CD4-positive, alpha-beta T cell treated with Interleukin-12 subunit alpha and Interleukin-12 subunit beta, for 1 hour (primary cell): ENCODE data around the gene CCDC83.

Experiments used
- DNase-seq: peaks from one replicate; pipeline ENCODE4 v3.0.0-alpha.2; 2020

Gene CCDC83

DNA sequence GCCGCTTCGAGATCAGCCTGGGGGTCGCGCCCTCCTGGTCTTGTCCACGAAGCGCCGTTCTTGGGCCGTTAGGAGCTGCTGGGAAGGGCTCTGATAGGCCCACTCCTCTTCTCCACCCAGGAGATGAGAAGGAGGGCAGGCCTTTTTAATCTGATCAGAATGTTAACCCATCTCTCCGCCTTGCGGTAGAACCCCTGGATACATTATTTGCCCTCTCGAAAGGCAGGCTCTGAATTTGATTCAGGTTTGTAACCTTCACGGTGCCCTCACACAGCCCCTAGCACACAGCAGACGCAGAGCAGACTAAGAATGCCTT lies at the start of gene CCDC83:
Gene CCDC83 (plus strand): TSS at position 43 of the 316 bp plus-strand sequence. CDS start 9,741 bp downstream, outside the sequence.
- DNase-seq, result no peak

DNA sequence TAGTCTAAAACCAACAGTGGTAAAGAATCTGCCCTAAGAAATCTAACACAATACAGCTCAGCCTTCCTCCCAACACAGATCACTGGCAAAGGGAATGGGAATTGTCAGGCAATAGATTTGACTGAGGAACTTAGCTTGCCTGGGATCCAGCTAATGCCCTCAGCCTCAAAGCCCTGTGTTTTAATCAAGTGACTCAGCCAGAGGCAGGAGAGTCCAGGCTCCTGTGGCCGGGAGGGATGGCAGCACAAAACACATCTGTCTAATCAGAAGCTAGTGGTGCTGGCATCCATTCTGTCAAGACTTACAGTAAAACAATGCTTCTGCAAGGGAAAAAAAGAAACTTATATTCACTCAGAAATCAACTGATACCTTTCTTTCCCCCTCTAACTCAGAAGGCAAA lies 49.8 kb upstream of the CCDC83 start:
- no peak for DNase-seq

DNA sequence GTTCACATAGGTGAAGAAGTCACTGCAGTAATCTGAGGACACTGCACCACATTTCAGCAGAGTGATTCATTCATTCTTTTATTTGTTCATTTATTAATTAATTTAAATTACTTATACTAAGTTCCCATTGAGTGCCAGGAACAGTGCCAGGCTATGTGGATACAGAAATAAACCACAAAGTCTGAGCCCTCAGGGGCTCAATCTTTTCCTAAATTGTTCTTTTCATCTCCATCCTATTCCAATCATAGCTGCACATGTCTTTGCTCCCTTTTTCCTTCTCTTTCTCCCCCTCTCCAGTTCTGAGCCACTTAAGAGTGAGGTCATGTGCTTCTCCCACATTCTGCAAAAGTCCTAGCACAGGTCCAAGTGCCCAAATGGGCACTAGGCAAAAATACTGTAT lies 49.2 kb upstream of the CCDC83 start:
- no peak for DNase-seq

DNA sequence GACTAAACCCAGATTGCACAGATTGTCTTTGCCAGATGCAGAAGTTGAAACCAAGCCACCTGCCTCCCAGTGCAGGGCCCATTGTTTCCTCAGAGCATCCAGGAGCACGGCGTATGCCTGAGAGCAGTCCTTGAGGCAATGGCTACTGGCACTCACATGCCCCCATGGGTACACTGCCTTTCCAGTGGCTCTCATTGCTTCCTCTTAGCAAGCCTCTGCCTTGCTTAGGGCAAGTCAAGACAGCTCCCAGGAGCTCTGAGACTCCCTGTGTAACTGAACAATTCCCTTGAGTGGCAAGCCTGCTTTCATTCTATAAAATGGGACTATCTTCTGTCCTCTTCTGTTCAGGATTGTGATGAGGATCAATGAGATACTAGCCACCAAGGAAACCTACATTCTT lies 48.3 kb upstream of the CCDC83 start:
- DNase-seq, result no peak

DNA sequence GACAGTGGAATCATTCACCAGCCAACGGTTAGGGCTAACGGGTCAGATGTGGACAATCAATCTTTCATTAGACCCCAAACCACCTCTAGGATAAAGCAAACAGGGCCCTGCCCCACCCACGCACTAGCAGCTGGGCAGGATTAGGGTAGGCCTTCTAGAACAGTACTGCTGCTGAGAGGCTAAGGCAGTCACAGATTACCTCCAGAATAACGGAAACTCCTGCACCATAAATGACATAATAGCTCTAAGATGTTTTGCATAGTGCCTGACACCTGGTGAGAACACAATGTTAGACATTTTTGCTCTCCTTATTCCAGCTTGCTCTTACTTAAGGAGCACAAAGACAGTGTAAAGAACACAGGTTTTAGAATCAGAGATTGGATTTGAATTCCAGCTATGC lies 46.0 kb upstream of the CCDC83 start:
- DNase-seq, result peak; percentile 34

DNA sequence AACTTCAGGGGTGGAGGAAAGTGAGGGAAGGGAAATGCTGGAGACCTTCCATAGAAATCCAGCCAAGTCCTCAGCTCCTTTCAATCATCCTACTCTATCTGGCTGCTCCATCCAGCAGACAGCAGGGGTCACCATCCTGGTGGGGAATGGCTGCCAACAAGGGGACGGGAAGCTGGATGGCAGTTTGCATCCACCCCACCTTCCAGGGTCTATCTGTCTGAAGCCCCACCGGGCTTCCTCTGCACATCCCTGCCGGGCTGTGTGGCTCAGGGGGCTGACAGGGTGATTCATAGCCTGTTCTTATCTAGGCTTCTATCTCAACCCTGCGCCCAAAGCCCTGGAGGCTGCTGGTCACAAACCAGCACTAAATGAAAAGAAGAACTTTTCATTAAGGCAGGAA lies 45.3 kb upstream of the CCDC83 start:
- DNase-seq, result peak; percentile 30

DNA sequence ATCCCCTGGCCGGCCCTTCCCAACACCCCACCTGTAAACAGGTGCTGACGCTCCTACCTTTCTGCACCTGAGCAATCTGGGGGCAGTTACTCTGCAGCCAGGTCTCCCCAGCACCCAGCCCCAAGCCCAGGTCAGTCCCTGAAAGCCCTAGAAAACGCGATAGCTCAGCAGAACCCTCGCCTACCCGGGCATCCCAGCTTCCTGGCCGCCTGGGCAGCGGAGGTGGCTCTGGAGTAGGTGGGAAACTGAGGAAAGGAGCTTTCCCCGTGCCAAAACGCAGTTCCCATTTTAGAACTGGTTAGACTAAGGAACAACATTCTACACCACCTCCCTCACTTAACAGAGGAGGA lies 44.7 kb upstream of the CCDC83 start:
- no peak for DNase-seq

DNA sequence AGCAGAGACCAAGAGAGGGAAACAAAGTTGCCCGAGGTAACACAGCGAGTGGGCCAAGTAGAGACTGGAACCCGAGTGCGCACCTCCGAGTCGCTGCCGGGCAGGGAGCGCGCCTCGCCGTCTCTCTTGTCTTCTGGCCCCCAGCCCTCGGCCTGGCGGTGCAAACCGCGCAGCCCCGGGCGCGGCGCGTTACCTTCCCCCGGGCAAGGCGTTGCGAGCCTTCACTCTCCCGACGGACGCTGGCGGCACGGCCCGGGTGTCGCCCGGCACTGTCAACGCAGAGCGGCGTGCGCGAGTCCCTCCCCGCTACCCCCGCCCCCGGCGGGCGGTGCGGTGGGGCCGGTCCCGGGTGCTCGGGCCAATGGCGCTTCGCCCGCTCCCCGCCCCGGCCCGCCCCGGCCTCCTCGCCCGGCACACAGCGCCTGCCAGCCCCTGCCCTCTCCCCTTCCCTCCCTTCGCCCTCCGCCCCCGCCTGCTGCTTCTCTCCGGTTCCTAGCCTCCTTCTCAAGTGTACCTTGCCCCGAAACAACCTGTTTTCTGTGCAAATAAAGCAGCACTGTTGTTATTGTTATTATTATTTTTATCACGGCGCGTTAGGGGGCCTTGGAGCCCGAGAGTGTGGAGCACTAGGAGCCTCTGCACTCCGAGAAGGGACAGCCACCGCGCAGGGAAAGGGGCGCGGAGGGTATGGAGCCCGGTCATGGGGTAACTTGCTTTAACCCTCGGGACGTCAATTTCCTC lies 44.1 kb upstream of the CCDC83 start, which contains the start of gene SYTL2:
Gene SYTL2 (minus strand): TSS at position 271 of the 741 bp plus-strand sequence. CDS start 53,416 bp downstream, outside the sequence.
- peak; percentile 83 for DNase-seq

DNA sequence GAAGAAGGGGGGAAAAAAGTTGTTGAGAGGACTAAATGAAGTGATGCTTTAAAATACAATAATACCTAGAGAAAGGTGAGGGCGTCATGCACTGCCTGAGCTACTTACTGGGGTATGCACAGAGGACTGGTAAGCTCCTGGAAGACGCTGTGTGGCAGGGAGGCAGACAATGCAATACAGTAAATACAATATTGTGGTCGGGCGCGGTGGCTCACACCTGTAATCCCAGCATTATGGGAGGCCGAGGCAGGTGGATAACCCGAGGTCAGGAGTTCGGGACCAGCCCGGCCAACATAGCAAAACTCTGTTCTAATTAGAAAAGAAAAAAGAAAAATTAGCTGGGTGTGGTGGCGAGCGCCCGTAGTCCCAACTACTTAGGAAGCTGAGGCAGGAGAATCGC lies 43.6 kb upstream of the CCDC83 start:
- DNase-seq, result no peak

DNA sequence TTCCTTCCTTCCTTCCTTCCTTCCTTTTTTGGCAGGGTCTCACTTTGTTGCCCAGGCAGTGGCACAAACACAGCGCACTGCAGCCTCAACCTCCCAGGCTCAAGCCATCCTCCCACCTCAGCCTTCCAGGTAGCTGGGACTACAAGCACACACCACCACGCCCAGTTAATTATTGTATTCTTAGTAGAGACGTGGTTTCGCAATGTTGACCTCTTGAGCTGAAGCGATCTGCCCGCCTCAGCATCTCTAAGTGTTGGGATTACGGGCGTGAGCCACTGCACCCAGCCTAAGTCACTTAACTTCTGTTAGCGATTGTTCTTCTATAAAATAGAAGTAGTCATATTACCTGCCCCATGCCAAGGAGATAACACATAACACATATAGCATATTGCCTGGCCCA lies 41.5 kb upstream of the CCDC83 start:
- no peak for DNase-seq

DNA sequence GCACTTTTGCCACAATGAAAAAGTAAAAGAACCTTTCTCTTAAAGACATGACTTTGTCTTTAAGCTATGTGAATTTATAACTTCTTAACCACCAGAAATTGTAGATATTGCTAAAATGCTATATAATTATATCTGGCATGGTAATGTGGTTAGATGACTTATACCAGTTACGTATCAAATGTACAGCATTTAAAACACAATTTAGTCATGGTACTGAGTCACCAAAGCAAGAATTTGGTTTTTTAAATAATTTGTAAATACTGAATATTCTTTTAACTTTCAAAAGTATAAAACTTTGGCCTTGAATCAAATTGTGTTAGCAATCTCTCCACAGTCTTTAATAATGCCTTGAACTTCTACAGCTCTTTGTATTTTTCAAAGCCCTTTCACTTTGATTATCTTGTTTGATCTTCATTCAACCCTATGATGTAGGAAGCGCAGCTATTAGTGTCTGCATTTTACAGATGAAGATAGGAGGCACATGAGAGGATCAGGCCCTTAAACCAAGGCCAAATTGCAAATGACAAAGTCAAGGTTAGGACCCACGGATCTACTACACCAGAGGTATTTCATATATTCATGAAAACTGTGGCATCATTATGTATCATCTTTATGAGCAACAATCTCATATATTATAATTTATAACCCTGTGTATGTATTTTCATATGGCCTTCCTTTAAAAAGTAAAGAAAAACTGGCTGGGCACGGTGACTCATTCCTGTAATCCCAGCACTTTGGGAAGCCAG lies 39.8 kb upstream of the CCDC83 start:
- DNase-seq, result no peak

DNA sequence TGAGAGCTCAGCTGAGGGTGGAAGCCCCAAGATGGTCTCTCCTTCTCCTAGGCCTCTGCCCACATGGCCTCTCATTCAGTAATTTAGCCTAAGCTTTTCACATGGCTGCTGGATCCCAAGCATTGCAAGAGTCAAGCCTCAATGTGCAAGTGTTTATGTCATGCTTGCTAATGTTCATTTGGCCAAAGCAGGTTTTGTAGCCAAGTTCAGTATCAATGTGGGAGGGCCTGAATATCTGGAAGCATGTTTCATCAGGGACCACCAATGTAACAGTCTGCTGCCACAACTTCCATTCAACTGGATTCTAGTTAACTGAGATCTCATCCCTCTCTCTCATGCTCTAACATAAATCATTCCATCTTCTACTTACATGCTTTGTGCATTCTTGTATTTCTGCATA lies 35.7 kb upstream of the CCDC83 start:
- DNase-seq, result no peak

DNA sequence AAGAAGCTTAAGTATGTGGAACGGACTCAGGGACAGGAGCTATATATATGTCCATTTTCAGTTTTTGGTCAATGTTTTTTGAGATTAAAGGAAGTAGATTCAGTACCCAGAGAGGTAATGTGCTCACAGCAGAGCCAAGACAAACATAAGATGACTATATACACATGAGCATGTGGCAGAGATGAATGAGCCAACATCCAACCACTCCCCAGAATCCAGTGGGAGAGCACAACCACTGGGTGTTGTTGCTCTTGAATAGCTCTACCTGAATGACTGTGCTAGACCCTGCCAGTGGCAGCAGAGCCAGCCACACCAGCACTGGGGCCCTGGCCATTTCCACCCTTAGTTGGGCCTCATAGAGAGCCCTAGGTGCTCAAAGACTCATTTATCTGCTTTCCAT lies 33.5 kb upstream of the CCDC83 start:
- no peak for DNase-seq

DNA sequence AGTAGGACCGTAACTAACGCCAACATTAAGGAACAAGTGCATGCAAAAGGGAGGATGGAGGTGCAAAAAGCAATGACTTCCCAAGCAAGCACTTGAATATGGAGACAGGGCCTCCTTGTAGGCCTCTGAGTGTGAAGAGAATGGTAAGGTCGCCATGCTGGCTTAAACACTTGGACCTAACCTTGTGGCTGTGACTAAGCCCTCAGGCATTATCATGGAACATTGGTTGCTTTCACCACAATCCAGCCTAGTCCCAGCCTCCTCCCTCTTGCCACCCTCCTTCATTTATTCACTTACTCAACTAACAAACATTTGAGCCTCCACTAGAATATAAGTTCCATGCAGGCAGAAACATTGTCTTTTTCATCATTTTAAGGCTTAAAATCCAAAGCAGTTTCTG lies 32.4 kb upstream of the CCDC83 start:
- DNase-seq, result no peak

DNA sequence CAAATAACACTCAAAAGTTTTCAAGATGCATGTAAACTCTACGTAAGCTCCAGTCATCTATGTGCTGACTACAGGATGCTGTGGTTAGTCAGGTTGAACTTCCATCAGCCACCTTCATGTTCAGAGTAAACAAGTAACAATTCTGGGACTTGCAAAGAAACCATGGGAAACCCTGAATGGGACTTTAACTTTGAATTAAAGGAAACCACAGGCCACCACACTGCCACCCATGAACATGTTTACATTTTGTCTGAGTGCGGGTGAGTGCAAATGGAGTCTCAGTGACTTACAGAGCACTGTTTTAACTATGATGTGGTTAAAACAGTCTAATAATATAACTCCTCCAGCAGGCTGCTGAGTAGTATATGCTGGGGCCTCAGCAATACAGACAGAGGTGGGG lies 31.4 kb upstream of the CCDC83 start:
- peak; percentile 85 for DNase-seq

DNA sequence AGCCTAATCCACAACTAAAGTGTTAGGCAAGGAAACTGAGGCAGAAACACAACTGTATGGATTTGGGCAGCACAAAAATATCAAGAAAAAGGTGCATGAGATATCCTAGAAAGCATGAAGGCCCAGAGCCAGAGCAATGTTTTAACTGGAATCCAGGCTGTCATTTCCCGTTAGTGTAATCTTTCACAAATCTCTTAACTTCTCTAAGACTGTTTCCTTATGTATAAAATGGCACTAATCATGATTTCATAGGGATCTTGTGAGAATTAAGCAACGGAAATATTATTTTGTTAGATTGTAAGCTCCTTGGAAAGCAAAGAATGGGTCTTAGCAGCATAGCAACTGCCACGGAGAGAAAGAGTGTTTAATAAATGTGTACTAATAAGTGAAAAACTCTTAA lies 29.6 kb upstream of the CCDC83 start:
- DNase-seq, result no peak

DNA sequence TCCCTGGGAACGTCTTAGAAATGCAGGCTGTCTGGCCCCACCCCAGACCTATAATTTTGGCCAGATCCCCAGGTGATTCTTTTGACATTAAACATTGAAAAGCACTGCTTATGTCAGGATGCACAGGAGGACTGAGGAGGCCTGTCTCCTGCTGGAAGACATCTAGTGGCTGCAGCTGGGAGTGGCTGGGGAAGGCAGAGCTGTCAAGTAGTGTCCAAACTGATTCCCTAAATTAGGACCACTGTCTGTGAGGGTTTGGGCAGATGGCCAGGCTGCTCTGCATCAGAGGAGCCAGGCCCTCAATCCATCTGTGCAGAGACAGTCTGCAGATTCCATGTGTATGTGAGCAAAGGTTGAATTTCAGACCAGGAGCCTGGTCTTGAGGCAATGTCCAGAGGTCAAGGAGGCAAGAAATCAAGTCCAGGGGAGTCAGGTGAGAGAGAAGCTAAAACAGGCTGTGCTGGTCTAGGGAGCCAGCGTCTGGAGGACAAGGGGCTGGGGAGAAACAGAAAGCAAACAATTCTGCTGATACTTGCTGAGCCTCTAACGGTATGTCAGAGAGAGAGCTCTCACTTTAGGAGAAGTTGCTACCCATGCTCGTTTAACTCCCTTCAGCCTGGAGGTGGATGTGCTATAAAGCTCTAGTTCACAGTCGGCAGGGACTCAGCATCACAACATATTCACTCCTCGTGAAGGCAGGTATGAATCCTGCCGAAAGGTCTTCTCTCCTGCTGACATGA lies 28.9 kb upstream of the CCDC83 start:
- peak; percentile 36 for DNase-seq

DNA sequence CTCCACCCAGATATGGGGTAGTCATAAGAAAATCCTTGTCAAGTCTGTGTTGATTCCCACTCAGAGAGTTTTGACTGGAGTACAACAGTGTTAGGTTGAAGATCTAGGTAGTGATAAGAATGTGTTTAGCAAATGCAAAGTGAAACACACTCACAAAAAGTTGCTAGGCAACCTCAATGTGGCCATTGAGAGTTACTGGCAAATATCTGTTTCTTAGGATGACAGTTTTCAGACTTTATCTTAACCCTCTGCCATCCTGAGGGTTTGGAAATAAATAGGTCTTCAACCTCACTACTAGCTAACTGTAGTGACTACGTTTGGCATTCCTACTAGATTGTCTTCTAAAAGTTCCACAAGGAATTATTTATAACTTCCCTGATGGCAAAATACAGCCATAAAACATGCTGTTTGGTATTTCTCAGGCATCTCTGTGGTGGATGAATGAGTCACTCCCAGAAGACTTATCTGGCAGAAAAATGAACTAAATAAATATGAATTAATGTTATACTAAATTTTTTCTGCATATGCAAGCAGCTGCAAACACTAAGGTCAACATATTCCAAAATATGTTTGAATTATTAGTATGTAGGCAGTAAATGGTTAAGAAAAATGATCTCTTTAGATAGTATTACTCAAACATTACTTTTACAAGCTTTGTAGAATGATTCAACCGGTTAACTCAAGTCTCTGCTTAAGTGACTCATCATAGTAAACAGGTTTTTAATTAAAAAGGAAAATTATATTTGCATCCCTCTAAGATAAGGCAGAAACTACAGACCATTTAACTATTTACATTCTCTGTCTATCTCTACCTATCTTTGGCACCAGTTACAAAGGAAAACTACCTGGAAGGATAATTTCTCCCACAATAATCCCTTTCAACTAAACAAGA lies 27.2 kb upstream of the CCDC83 start:
- DNase-seq, result peak; percentile 69

DNA sequence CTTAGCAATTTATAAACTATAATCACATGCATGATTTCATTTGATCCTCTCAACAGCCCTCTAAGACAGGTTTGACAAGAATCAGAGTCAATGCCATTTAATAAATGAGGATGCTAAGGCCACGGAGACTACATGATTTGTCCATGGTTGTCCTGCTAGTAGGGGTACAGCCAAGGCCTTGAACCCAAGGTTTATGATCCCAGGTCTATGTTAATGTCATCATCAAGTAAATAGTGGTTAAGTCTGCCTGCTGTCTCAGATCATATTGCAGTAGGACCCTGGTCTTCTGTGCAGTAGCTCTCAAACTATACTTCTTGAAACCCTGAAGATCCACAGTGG lies 26.6 kb upstream of the CCDC83 start:
- no peak for DNase-seq

DNA sequence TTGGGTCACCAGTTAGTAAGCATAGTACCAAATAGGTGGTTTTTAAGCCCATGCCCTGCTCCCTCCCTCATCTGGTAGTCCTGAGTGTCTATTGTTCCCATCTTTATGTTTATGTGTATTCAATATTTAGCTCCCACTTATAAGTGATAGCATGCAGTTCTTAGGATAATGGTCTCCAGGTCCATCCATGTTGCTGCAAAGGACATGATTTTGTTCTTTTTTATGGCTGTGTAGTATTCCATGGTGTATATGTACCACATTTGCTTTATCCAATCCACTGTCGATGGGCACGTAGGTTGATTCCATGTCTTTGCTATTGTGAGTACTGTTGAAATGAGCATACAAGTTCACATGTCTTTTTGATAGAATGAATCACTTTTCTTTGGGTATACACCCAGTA lies 26.0 kb upstream of the CCDC83 start:
- DNase-seq, result no peak

DNA sequence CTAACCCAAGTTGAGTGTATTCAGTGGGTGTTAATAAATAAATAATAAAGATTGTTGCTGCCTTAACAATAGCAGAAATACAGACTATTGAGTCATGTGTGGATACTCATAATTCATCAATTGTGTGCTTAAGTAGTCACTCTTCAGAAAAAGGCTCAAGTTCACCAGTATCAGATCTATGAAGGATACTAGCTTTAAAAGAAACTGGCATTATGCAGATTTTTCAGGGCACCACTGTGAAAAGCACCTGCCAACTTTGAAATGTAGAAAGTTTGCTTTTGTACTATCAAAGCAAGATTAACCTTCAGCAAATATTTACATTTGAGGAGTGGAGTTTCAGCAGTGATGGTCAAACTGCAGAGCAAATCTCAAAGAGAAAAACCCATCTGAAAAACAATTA lies 24.1 kb upstream of the CCDC83 start:
- DNase-seq, result no peak

DNA sequence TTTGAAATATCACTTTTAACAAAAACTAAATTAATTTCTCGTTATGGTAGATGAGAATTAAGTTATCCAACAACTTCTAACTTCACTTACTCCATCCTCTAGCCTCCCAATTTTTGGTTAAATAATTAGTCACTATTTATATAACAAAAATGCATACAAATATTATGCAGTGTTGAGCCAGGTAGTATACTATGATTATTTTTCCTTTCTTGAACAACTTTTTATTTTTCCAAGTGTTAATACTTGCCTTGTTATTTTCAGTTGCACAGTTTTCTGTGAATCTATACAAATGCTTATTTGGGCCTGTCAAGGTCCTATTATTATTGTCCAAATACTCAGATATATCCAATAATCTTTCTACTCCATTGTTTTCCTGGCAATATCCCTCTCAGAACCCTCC lies 19.9 kb upstream of the CCDC83 start:
- no peak for DNase-seq

DNA sequence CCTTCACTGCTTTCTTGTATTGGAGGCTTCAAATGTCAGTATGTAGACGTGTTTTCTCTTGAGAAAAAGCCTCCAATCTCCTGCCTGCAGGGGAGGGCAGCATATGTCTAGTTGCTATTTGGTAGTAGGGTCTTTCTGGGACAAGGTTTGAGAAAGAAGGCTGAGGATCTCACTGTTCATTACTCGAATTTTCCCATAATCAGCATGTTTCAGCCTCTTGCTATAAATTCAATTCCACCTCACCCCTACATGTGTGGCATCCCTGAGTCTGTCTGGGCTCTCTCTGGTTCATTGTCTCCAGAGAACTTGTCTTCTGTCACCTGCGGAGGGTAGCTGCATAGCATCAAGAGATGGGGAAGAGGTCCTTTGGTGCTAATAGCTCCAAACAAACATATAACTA lies 19.5 kb upstream of the CCDC83 start:
- no peak for DNase-seq
